K562 (cell line): ENCODE results near the gene MDC1. TPM values are rescaled to one million over a fixed set of nuclear protein-coding genes. Genes with fewer than 3 reads are reported as not detected.

Experiments
- CEBPG ChIP-seq, 3 experiments: fragments of 200-800 bp in 1 of 3; sonication (Bioruptor generic) in 1 of 3; sonication (generic) in 1 of 3; formaldehyde crosslinking in 1 of 3; IDR thresholded peaks in 2 of 3; conservative IDR thresholded peaks in 1 of 3; 2 replicates each; pipeline versions ENCODE4 v1.6.1 to v1.8.0; 2016 to 2022; ENCODE audit warnings: missing compliant biosample characterization in 2 of 3, missing genetic modification characterization in 2 of 3, mild to moderate bottlenecking in 1 of 3, missing genetic modification reagents in 1 of 3
- ELF1 ChIP-seq: fragments of 200-800 bp; sonication (Bioruptor generic); IDR thresholded peaks from 2 replicates; pipeline ENCODE4 v1.6.1; 2016; ENCODE audit warnings: missing genetic modification characterization, missing compliant biosample characterization
- HNRNPL ChIP-seq: fragments of 200-400 bp; formaldehyde crosslinking; IDR thresholded peaks from 2 replicates; pipeline ENCODE4 v1.6.1; 2017; ENCODE audit warnings: low read depth, mild to moderate bottlenecking, low read length
- KLF6 ChIP-seq: fragments of 250-450 bp; sonication (Bioruptor Pico); IDR thresholded peaks from 2 replicates; pipeline ENCODE4 v1.4.0; 2020; ENCODE audit warnings: mild to moderate bottlenecking, moderate library complexity, borderline replicate concordance
- MGA ChIP-seq: fragments of 450-650 bp; IDR thresholded peaks from 2 replicates; pipeline ENCODE4 v1.6.1; 2016; ENCODE audit warnings: mild to moderate bottlenecking, moderate library complexity
- NRF1 ChIP-seq, 2 experiments: fragments of 450-650 bp; IDR thresholded peaks in 1 of 2; conservative IDR thresholded peaks in 1 of 2; 2 replicates each; pipeline ENCODE4 v1.6.1; 2014; ENCODE audit warnings: mild to moderate bottlenecking in 2 of 2
- POLR2AphosphoS2 ChIP-seq: IDR thresholded peaks from 2 replicates; pipeline ENCODE4 v1.6.1; 2012; ENCODE audit warnings: low read length, improper control_type of control experiment
- RBM25 ChIP-seq: fragments of 200-400 bp; formaldehyde crosslinking; IDR thresholded peaks from 2 replicates; pipeline ENCODE4 v1.6.1; 2018; ENCODE audit warnings: low read length, low read depth, moderate library complexity; ENCODE audit not compliant: severe bottlenecking
- TEAD4 ChIP-seq, 2 experiments: sonication (generic) in 1 of 2; formaldehyde crosslinking in 1 of 2; IDR thresholded peaks; 2 replicates each; pipeline versions ENCODE4 v1.6.1 to v1.8.0; 2012 to 2022; ENCODE audit warnings: borderline replicate concordance in 1 of 2, inconsistent platforms in 1 of 2, low read length in 1 of 2, mild to moderate bottlenecking in 1 of 2, missing genetic modification reagents in 1 of 2
- polyA plus RNA-seq, 8 experiments: library from polyadenylated mRNA; depleted of rRNA in 4 of 8; stranded (reverse) in 5 of 8; unstranded in 3 of 8; fragments of >200 nt; fragmentation: Nextera tagmentation in 2 of 8; fragmentation: Illumina TruSeq in 1 of 8; extraction: Ambion mirVana in 2 of 8; extraction: Trizol in 1 of 8; gene quantifications; 2 replicates each; pipeline versions ENCODE4 v1.2.1 to v1.2.3, GENCODE V29; 2011 to 2014; ENCODE audit warnings: inconsistent platforms in 1 of 8, missing spikeins in 1 of 8
- total RNA-seq, 7 experiments: library from RNA; depleted of rRNA in 6 of 7; stranded (reverse); fragments of >200 nt in 6 of 7; fragmentation: Illumina TruSeq in 2 of 7; extraction: Trizol in 2 of 7; gene quantifications; 2 replicates each; pipeline versions ENCODE4 v1.2.1 to v1.2.3, GENCODE V29; 2011 to 2021; ENCODE audit warnings: low replicate concordance in 1 of 7
- TF ChIP-seq, protein P1 (sequence below): fragments of 450-650 bp; formaldehyde crosslinking; IDR thresholded peaks from 2 replicates; pipeline ENCODE4 v1.4.0; 2020; ENCODE audit warnings: mild to moderate bottlenecking, mixed read lengths
- TF ChIP-seq, protein P2 (sequence below): fragments of 200-800 bp; sonication (Bioruptor generic); IDR thresholded peaks from 2 replicates; pipeline ENCODE4 v1.6.1; 2017; ENCODE audit warnings: missing genetic modification characterization, missing compliant biosample characterization

The MDC1 gene
- total and polyA plus RNA-seq, 9 of the 15 experiments (the other 6 are each of a cell fraction or from before 2014, with no cell fraction given): 8.2 to 114 (median 20.0) TPM

GRCh38 chr6:30720738-30721197 lies 3.7 kb upstream of the MDC1 start (continued):
- TF ChIP-seq MGA (peak; percentile 26; the same call in 1 of the 2 replicates), KLF6 (0 out of 2 replicates have a peak, but pooled peaks have one; percentile 4), TEAD4 (IDR thresholded peaks at IDR 0.05; ENCODE audit: low read length) (no peak), TEAD4 (CRISPR knock-in tag; IDR thresholded peaks at IDR 0.05; ENCODE audit: borderline replicate concordance) (no peak), CEBPG (CRISPR knock-in tag; IDR thresholded peaks at IDR 0.05) (no peak), CEBPG (tag; conservative IDR thresholded peaks at IDR 0.05 in 1 of 2, IDR thresholded peaks at IDR 0.05 in 1 of 2) (no peak), POLR2AphosphoS2 (no peak), ELF1 (tag) (0 out of 2 replicates have a peak, but pooled peaks have one; percentile 6), NRF1 (conservative IDR thresholded peaks at IDR 0.05 in 1 of 2, IDR thresholded peaks at IDR 0.05 in 1 of 2) (no peak), HNRNPL (no peak), RBM25 (no peak)
- TF ChIP-seq, protein P1, sequence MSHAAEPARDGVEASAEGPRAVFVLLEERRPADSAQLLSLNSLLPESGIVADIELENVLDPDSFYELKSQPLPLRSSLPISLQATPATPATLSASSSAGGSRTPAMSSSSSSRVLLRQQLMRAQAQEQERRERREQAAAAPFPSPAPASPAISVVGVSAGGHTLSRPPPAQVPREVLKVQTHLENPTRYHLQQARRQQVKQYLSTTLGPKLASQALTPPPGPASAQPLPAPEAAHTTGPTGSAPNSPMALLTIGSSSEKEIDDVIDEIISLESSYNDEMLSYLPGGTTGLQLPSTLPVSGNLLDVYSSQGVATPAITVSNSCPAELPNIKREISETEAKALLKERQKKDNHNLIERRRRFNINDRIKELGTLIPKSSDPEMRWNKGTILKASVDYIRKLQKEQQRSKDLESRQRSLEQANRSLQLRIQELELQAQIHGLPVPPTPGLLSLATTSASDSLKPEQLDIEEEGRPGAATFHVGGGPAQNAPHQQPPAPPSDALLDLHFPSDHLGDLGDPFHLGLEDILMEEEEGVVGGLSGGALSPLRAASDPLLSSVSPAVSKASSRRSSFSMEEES (CRISPR knock-in tag): no peak
- TF ChIP-seq, protein P2, sequence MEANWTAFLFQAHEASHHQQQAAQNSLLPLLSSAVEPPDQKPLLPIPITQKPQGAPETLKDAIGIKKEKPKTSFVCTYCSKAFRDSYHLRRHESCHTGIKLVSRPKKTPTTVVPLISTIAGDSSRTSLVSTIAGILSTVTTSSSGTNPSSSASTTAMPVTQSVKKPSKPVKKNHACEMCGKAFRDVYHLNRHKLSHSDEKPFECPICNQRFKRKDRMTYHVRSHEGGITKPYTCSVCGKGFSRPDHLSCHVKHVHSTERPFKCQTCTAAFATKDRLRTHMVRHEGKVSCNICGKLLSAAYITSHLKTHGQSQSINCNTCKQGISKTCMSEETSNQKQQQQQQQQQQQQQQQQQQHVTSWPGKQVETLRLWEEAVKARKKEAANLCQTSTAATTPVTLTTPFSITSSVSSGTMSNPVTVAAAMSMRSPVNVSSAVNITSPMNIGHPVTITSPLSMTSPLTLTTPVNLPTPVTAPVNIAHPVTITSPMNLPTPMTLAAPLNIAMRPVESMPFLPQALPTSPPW: no peak
